ENCODE data around the gene EPC2. TPM values are rescaled to one million over a fixed set of nuclear protein-coding genes. Genes with fewer than 3 reads are reported as not detected.
"Not testable (repeated sequence)": the region's sequence is repeated elsewhere in the genome, so short reads cannot be mapped to it uniquely, and the experiment has no call there.

The EPC2 gene
- total RNA-seq, 1 donor from 2014 or later = 40.1 TPM

DNA sequence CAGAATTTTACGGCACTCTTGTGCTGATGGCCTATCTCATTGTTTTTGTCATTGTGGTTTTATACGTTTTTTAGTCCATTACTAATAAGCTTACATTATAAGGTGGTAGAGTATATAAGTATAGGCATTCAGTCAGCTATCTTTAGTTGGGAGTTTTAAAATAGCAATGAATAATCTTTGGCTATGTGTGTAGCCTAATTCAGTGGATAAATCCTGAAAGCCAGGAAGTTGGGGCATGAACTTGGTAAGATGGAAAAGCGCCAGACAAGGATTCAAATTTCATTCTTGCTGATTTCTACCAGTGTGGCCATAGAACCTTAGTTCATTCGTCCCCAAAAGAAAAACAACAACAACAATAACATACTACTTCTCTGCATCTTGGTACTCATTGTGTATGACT is 31.2 kb downstream of the EPC2 start:
- ATAC-seq = no peak
- H3K4me3 ChIP-seq = no peak overlapping the region
- H3K36me3 ChIP-seq = no peaks in the 10 kb centered on the region
- no peak overlapping the region for H3K27ac ChIP-seq
- no peak for DNase-seq
- H3K9me3 ChIP-seq = no peaks in the 10 kb centered on the region
- H3K27me3 ChIP-seq = no peaks in the 10 kb centered on the region
- TF ChIP-seq, protein P1, sequence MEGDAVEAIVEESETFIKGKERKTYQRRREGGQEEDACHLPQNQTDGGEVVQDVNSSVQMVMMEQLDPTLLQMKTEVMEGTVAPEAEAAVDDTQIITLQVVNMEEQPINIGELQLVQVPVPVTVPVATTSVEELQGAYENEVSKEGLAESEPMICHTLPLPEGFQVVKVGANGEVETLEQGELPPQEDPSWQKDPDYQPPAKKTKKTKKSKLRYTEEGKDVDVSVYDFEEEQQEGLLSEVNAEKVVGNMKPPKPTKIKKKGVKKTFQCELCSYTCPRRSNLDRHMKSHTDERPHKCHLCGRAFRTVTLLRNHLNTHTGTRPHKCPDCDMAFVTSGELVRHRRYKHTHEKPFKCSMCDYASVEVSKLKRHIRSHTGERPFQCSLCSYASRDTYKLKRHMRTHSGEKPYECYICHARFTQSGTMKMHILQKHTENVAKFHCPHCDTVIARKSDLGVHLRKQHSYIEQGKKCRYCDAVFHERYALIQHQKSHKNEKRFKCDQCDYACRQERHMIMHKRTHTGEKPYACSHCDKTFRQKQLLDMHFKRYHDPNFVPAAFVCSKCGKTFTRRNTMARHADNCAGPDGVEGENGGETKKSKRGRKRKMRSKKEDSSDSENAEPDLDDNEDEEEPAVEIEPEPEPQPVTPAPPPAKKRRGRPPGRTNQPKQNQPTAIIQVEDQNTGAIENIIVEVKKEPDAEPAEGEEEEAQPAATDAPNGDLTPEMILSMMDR (IDR thresholded peaks at IDR 0.05) = no peak
- intact Hi-C loops (cut with DNase I) = no loop called here
- H3K4me1 ChIP-seq = peaks cover 21% of the 10 kb centered on the region

DNA sequence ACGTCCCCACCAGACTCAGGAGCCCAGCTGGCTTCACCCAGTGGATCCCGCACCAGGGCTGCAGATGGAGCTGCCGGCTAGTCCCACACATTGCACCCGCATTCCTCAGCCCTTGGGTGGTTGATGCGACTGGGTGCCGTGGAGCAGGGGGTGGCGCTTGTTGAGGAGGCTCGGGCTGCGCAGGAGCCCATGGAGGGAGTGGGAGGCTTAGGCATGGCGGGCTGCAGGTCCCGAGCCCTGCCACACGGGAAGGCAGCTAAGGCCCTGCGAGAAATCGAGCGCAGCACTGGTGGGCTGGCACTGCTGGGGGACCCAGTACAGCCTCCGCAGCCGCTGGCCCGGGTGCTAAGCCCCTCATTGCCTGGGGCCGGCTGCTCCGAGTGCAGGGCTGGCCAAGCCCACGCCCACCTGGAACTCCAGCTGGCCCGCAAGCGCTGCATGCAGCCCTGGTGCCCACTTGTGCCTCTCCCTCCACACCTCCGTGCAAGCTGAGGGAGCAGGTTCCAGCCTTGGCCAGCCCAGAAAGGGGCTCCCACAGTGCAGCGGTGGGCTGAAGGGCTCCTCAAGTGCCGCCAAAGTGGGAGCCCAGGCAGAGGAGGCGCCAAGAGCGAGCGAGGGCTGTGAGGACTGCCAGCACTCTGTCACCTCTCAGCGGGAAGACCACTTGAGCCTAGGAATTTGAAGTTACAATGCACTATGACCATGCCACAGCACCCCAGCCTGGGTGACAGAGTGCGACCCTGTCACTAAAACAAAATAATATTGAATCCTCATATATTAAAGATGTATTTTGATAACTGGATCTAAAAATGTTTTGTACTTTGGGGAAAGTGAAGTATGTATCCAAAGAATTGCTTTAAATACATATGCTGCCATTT is 34.0 kb downstream of the EPC2 start:
- H3K4me3 ChIP-seq; H3K27ac ChIP-seq; H3K27me3 ChIP-seq; ATAC-seq; H3K9me3 ChIP-seq; intact Hi-C loops (cut with DNase I); H3K36me3 ChIP-seq; DNase-seq: not testable (repeated sequence)
- H3K4me1 ChIP-seq = peaks cover 22% of the 10 kb centered on the region

DNA sequence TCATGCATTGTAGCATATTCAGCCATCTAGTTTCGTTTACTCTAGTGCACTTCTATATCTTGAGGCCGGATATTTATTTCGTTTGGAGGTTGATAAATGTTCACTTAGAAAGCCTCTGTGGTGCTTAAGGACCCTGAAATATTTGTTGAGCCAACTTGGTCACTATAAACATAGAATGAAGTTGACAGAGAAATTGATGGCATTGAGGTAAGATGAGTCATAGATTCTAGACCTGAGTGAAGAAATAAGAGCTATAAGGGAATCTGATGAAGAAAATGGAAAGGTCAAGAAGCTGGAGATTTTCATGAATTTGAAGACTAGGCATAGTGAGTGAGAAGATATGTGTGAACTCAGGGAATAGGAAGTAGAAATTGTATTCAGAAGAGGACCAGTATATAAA is 35.9 kb downstream of the EPC2 start:
- Histone ChIP-seq H3K9me3 (no peaks in the 10 kb centered on the region), H3K4me3 (no peak overlapping the region), H3K27ac (no peak overlapping the region), H3K4me1 (peaks cover 16% of the 10 kb centered on the region), H3K27me3 (no peaks in the 10 kb centered on the region), H3K36me3 (no peaks in the 10 kb centered on the region)
- no peak for ATAC-seq
- DNase-seq = no peak
- TF ChIP-seq, protein P1 (IDR thresholded peaks at IDR 0.05) = no peak
- intact Hi-C loops (cut with DNase I) = no loop called here

DNA sequence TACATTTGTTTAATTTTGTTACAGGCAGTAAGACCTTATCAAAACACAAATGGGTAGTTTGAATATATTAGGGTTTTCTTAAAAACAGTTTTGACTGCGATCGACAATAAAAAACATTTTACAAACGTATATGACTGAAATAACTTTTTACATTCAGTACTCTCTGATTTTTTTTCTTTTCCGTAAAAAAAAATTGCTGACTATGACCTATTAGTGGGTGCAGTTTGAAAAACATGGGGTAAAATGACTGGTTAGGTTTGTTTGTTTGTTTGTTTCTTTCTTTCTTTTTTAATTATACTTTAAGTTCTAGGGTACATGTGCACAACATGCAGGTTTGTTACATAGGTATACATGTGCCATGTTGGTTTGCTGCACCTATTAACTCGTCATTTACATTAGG is 36.9 kb downstream of the EPC2 start:
- Histone ChIP-seq H3K36me3 (no peaks in the 10 kb centered on the region), H3K9me3 (no peaks in the 10 kb centered on the region), H3K4me3 (no peak overlapping the region), H3K4me1 (peaks cover 7% of the 10 kb centered on the region), H3K27me3 (no peaks in the 10 kb centered on the region), H3K27ac (no peak overlapping the region)
- ATAC-seq (no peak), DNase-seq (no peak)
- TF ChIP-seq, protein P1 (IDR thresholded peaks at IDR 0.05) = no peak
- intact Hi-C loops (cut with DNase I) = no loop called here

DNA sequence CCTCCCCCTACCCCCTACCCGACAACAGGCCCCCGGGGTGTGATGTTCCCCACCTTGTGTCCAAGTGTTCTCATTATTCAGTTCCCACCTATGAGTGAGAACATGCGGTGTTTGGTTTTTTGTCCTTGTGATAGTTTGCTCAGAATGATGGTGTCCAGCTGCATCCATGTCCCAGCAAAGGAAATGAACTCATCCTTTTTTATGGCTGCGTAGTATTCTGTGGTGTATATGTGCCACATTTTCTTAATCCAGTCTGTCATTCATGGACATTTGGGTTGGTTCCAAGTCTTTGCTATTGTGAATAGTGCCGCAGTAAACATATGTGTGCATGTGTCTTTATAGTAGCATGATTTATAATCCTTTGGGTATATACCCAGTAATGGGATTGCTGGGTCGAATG is 37.3 kb downstream of the EPC2 start:
- H3K4me1 ChIP-seq; H3K27ac ChIP-seq; H3K4me3 ChIP-seq; H3K36me3 ChIP-seq; H3K9me3 ChIP-seq; H3K27me3 ChIP-seq; ATAC-seq; intact Hi-C loops (cut with DNase I); DNase-seq: not testable (repeated sequence)

DNA sequence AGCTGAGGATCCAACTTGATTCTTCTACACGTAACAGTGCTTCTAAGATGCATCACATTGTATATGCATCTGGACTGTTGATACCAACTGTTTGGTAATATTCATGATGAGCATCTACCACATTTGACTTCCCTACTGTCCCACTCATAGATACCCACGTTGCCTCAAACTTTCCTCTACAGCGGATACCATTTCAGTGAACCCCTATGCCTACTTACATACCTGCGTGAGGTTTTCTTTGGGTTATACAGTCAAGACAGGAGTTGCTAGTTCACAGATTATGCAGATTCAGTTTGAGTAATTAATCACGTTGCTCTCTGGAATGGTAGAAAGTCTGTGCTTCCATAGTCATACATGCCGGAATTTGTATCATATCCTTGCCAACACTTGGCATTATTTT is 40.0 kb downstream of the EPC2 start:
- Histone ChIP-seq H3K36me3 (no peaks in the 10 kb centered on the region), H3K9me3 (no peaks in the 10 kb centered on the region), H3K4me1 (peaks cover 7% of the 10 kb centered on the region), H3K27me3 (no peaks in the 10 kb centered on the region), H3K4me3 (no peak overlapping the region), H3K27ac (no peak overlapping the region)
- no peak for ATAC-seq
- TF ChIP-seq, protein P1 (IDR thresholded peaks at IDR 0.05) = no peak
- intact Hi-C loops (cut with DNase I) = no loop called here
- no peak for DNase-seq
